ENCODE data around the gene ARHGAP26. TPM values are rescaled to one million over a fixed set of nuclear protein-coding genes. Genes with fewer than 3 reads are reported as not detected.

Gene ARHGAP26
- total RNA-seq, 2 experiments from 2014 or later: 10.2 to 11.0 TPM

- no peak overlapping the region for H3K27ac Mint-ChIP-seq
- H3K4me1 Mint-ChIP-seq: peaks cover 4% of the 10 kb centered on the region
- H3K27me3 Mint-ChIP-seq: no peaks in the 10 kb centered on the region
- no peaks in the 10 kb centered on the region for H3K36me3 Mint-ChIP-seq
- H3K9me3 Mint-ChIP-seq: no peaks in the 10 kb centered on the region
- H3K4me3 Mint-ChIP-seq: no peak overlapping the region
- DNase-seq: no peak
These were observed 359.9 kb downstream of the ARHGAP26 start for GRCh38 chr5:143129910-143130612.

DNA sequence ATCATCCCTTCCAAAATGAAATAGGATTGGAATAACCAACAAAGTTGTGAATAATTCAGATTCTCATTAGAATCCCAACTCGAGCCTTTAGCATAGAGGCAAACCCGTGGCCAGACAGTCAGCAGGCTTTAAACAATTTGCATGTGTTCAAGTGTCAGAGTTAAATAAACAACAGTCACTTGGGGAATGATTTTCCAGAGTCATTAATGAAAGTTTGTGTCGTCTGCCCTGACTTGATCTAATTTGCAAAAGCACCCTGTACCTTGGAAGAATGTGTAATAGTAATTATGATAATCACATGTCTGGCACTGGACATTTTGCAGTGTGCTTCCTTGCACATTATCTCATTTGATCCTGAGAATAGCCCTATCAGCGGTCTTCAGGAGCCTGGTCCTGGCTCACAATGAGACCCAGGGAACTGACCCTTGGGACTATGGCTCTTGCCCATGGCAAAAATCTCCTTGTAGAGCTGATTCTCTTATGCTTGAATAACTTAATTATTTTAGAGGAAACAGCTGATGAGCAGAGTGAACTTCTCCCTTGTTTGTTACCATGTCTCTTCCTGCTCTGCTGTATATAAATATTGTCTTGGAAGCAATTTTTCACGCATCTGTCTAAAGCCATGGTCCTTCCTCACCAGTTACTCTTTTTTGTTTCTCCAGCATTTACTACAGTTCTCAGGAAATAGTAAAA is 360.6 kb downstream of the ARHGAP26 start:
- H3K27me3 Mint-ChIP-seq: no peaks in the 10 kb centered on the region
- H3K4me3 Mint-ChIP-seq: no peak overlapping the region
- H3K27ac Mint-ChIP-seq: no peak overlapping the region
- DNase-seq: no peak
- H3K9me3 Mint-ChIP-seq: no peaks in the 10 kb centered on the region
- H3K36me3 Mint-ChIP-seq: no peaks in the 10 kb centered on the region
- no peaks in the 10 kb centered on the region for H3K4me1 Mint-ChIP-seq

DNA sequence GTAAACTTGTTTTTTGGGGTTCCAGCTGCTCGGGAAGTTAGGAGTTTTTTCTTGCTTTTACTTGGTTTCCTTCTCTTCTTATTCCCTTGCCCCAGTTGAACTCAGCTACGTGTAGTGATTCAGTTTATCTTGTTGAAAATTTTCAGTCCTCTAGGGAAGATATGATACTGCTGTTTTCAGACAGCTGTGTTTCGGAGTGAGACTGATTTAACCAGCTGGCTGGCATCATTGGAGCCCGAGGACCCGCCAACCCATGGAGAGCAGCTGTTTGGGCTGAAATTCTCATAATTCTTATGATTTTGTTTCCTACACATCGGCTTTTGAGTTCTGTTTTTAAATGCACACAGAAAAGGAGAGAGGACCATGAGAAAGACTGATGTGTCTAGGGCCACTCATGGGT is 361.8 kb downstream of the ARHGAP26 start:
- DNase-seq: no peak
- Mint-ChIP-seq H3K9me3 (no peaks in the 10 kb centered on the region), H3K27ac (no peak overlapping the region), H3K4me3 (no peak overlapping the region), H3K4me1 (no peaks in the 10 kb centered on the region), H3K36me3 (no peaks in the 10 kb centered on the region), H3K27me3 (no peaks in the 10 kb centered on the region)

- no peak for DNase-seq
- Mint-ChIP-seq H3K27me3 (no peaks in the 10 kb centered on the region), H3K4me1 (no peaks in the 10 kb centered on the region), H3K36me3 (no peaks in the 10 kb centered on the region), H3K27ac (no peak overlapping the region), H3K4me3 (no peak overlapping the region), H3K9me3 (no peaks in the 10 kb centered on the region)
These were observed 362.6 kb downstream of the ARHGAP26 start for GRCh38 chr5:143132739-143133138.

GRCh38 chr5:143133721-143134120 is 363.5 kb downstream of the ARHGAP26 start:
- H3K27ac Mint-ChIP-seq: no peak overlapping the region
- H3K4me1 Mint-ChIP-seq: no peaks in the 10 kb centered on the region
- H3K36me3 Mint-ChIP-seq: peaks cover 1% of the 10 kb centered on the region
- DNase-seq: no peak
- no peaks in the 10 kb centered on the region for H3K9me3 Mint-ChIP-seq
- H3K27me3 Mint-ChIP-seq: no peaks in the 10 kb centered on the region
- H3K4me3 Mint-ChIP-seq: no peak overlapping the region

DNA sequence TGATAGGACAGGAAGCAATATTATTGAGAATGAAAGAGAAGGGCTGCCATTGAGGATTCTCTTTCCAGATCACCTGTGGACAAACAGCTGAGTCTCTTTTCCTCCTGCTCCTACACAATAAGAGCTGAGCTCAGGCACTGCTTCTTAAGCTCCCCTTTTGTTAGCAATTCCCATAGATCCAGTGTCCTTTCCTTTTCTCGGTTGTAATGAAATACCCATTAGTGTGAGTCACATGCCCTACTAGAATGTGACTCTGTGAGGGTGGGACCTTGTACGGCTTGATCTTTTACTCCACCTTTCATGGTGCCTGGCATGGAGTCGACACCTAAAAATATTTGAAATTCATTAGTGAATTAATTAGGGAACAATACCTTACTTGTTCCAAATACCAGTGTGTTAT is 364.1 kb downstream of the ARHGAP26 start:
- H3K4me3 Mint-ChIP-seq: no peak overlapping the region
- H3K9me3 Mint-ChIP-seq: no peaks in the 10 kb centered on the region
- no peaks in the 10 kb centered on the region for H3K27me3 Mint-ChIP-seq

GRCh38 chr5:143134900-143135299 is 364.7 kb downstream of the ARHGAP26 start:
- no peak for DNase-seq
- no peak overlapping the region for H3K27ac Mint-ChIP-seq

More for the DNA sequence above, 364.1 kb downstream of the ARHGAP26 start:
- Mint-ChIP-seq H3K36me3 (peaks cover 1% of the 10 kb centered on the region), H3K4me1 (no peaks in the 10 kb centered on the region), H3K27ac (no peak overlapping the region)
- DNase-seq: no peak

DNA sequence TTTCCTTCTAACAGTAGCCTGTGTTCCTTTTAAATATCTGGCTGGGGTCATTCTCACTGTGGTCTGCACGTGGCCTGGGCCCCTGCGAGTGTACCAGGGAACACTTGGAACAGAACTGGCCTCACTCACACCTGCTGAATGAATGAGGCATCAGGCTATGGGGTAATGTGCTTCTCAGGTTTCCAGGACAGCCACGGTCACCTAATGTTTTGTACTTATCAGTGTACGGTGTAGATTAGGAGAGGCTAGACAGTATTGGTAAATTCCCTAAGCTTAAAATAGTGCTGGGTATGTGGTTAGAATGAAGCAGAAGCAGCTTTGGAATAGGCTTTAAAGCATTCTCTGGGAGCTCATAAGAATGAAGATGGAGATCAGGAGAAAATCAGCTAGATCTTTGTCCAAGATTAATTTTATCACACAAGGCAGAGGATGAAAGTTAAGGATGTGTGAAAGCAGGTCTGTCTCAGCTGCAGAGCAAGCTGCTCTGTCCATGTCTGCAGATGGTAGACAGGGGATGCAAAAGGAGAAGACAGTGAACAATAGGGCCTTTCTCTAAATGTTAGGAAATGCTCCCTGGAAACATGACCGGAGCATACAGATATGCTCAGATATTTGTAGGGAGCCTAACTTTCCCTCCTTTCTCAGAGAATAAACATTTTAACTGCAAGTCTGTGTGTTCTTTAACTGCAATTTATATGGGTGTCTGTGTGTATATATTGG is 365.8 kb downstream of the ARHGAP26 start:
- H3K4me3 Mint-ChIP-seq: no peak overlapping the region
- no peak for DNase-seq
- H3K27me3 Mint-ChIP-seq: no peaks in the 10 kb centered on the region
- H3K36me3 Mint-ChIP-seq: peaks cover 1% of the 10 kb centered on the region
- H3K9me3 Mint-ChIP-seq: no peaks in the 10 kb centered on the region
- no peaks in the 10 kb centered on the region for H3K4me1 Mint-ChIP-seq
- no peak overlapping the region for H3K27ac Mint-ChIP-seq

More at GRCh38 chr5:143134900-143135299, 364.7 kb downstream of the ARHGAP26 start:
- H3K4me3 Mint-ChIP-seq: no peak overlapping the region
- H3K4me1 Mint-ChIP-seq: no peaks in the 10 kb centered on the region
- H3K36me3 Mint-ChIP-seq: peaks cover 1% of the 10 kb centered on the region
- no peaks in the 10 kb centered on the region for H3K9me3 Mint-ChIP-seq
- no peaks in the 10 kb centered on the region for H3K27me3 Mint-ChIP-seq

DNA sequence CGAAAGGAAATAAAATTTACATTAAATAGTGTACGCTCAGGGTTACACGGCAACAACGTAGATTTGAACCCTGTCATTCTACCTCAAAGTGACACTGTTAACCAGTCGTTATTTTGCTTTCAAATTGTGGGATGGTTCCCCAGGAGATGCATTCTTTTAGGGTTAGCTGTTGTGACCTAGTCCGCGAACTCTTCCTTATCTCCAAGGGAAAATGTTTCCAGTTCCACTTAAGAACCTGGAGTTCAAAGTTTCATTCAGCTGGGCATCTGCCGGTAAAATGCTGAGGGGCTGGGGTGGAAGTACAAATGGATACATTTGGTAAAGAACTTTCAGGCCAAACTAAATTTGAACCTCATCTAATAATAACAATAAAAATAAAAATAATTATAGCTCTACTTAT is 368.7 kb downstream of the ARHGAP26 start:
- no peak overlapping the region for H3K27ac Mint-ChIP-seq
- H3K4me1 Mint-ChIP-seq: no peaks in the 10 kb centered on the region
- H3K4me3 Mint-ChIP-seq: no peak overlapping the region
- peaks cover 4% of the 10 kb centered on the region for H3K36me3 Mint-ChIP-seq
- DNase-seq: no peak
- H3K27me3 Mint-ChIP-seq: no peaks in the 10 kb centered on the region
- no peaks in the 10 kb centered on the region for H3K9me3 Mint-ChIP-seq

DNA sequence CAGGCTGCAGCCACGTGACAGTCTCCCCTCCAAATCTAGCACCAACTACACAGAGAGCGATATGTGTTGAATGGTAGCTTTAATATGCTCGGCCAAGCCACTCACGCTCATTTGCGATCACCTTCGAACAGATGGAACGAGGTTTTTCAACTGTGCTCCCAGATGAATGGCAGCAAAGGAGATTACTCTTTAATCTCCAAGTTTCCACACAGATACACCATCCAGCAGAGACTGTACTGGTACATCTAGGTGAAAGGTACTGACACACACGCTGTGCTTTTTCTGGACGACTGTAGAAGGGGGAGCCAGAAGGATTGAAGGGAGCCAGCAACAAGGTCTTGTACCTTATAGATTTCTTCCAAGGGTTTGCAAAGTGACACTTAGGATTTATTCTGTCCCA is 369.4 kb downstream of the ARHGAP26 start:
- Mint-ChIP-seq H3K36me3 (peaks cover 4% of the 10 kb centered on the region), H3K4me3 (no peak overlapping the region), H3K9me3 (no peaks in the 10 kb centered on the region), H3K27me3 (no peaks in the 10 kb centered on the region), H3K27ac (no peak overlapping the region), H3K4me1 (no peaks in the 10 kb centered on the region)
- DNase-seq: no peak

GRCh38 chr5:143140492-143141203 is 370.5 kb downstream of the ARHGAP26 start:
- no peaks in the 10 kb centered on the region for H3K27me3 Mint-ChIP-seq
- no peaks in the 10 kb centered on the region for H3K9me3 Mint-ChIP-seq
- no peak for DNase-seq
- H3K4me1 Mint-ChIP-seq: peaks cover 2% of the 10 kb centered on the region
- no peak overlapping the region for H3K4me3 Mint-ChIP-seq
- H3K36me3 Mint-ChIP-seq: peaks cover 4% of the 10 kb centered on the region
- no peak overlapping the region for H3K27ac Mint-ChIP-seq

DNA sequence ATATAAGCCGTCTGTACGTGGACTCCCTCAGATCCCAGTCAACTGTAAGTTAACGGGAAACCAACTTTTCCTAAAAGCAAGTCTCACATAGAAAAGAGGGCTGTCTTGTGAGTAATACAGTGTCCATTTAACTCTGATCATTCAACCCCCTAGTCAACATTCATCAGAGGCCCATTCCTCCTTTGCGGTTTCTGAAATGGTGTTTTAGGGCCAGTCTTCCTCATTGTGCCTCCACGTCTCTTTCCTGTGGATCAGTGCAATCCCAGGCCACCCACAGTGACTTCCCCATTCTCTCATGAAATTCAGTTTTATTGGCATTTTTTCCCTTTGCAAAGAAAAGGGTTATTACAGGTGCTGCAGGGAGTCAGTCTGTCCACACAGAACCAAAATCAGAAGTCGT is 371.5 kb downstream of the ARHGAP26 start:
- H3K27ac Mint-ChIP-seq: no peak overlapping the region

GRCh38 chr5:143142596-143143435 is 372.6 kb downstream of the ARHGAP26 start:
- no peaks in the 10 kb centered on the region for H3K27me3 Mint-ChIP-seq
- no peak for DNase-seq
- H3K9me3 Mint-ChIP-seq: no peaks in the 10 kb centered on the region
- peaks cover 17% of the 10 kb centered on the region for H3K36me3 Mint-ChIP-seq
- no peak overlapping the region for H3K4me3 Mint-ChIP-seq
- no peak overlapping the region for H3K27ac Mint-ChIP-seq
- peaks cover 2% of the 10 kb centered on the region for H3K4me1 Mint-ChIP-seq

More for the DNA sequence above, 371.5 kb downstream of the ARHGAP26 start:
- H3K9me3 Mint-ChIP-seq: no peaks in the 10 kb centered on the region
- peaks cover 9% of the 10 kb centered on the region for H3K36me3 Mint-ChIP-seq
- peaks cover 2% of the 10 kb centered on the region for H3K4me1 Mint-ChIP-seq
- DNase-seq: no peak
- H3K27me3 Mint-ChIP-seq: no peaks in the 10 kb centered on the region
- H3K4me3 Mint-ChIP-seq: no peak overlapping the region

DNA sequence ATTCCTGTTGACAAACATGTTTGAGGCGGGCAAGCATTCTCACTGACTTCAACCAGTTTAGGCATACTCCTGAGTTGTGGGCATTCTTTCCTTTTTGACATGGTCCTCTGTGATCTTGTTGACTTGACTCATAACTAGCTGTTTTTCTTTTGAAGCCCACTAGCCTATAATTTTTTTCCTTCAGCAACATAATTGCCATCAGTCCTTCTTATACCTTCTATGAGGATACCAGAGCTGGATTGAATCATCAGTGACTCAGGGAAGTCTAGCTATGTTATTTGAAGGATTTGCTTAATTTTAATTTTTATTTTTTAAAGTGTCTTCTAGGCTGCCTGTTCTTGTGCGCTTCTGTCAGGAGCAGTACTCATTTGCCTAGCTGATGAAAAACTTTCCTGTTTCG is 373.8 kb downstream of the ARHGAP26 start:
- Mint-ChIP-seq H3K27me3 (no peaks in the 10 kb centered on the region), H3K9me3 (no peaks in the 10 kb centered on the region), H3K4me3 (no peak overlapping the region), H3K36me3 (peaks cover 17% of the 10 kb centered on the region), H3K4me1 (peaks cover 2% of the 10 kb centered on the region), H3K27ac (no peak overlapping the region)
- no peak for DNase-seq
